ENCODE measurements around the gene ADAMTS2.

DNA sequence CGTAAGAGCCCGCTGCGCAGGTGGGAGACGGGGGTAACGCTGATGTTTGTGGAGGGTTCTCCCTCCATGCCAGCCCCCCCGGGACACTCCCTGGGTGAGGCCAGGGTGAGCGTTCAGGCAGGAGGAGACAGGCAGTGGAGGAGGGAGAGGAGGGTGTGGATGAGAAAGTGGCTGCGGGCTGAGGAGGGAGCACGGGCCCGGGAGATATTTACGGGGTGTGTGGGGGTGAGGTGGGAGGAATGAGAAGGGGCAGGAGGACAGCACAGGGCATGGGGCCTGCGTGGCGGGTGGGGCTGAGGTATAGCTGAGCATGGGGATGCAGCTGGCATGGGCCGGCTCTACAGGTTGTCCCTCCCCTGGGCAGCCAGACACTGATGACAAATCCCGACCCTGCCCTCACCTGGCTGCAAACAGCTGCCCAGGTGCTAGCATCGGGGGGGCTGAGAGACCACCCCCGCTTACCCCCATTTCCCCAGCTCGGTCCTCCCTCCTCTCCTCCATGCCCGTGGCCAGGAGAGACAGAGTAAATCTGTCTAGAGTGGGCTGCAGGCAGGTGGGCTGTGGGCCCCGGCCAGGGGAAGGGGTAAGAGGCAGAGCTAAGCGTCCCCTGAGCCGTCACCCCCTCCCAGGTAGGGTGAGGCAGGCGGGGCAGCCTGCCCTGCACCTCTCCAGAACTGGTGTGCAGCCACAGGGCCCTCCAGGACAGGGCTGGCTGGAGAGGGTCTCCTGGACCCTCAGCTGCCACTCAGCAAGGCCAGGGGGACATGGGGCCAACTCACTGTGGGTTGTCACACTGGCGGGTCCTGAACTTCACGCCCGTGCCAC is 205.9 kb downstream of the ADAMTS2 start:
- TF ChIP-seq, protein P1, sequence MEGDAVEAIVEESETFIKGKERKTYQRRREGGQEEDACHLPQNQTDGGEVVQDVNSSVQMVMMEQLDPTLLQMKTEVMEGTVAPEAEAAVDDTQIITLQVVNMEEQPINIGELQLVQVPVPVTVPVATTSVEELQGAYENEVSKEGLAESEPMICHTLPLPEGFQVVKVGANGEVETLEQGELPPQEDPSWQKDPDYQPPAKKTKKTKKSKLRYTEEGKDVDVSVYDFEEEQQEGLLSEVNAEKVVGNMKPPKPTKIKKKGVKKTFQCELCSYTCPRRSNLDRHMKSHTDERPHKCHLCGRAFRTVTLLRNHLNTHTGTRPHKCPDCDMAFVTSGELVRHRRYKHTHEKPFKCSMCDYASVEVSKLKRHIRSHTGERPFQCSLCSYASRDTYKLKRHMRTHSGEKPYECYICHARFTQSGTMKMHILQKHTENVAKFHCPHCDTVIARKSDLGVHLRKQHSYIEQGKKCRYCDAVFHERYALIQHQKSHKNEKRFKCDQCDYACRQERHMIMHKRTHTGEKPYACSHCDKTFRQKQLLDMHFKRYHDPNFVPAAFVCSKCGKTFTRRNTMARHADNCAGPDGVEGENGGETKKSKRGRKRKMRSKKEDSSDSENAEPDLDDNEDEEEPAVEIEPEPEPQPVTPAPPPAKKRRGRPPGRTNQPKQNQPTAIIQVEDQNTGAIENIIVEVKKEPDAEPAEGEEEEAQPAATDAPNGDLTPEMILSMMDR (IDR thresholded peaks at IDR 0.05 in 2 of 3, conservative IDR thresholded peaks at IDR 0.05 in 1 of 3; ENCODE audit: borderline replicate concordance in 1 of 3, insufficient read depth in 1 of 3, low read depth in 2 of 3, low read length in 2 of 3) = no peak
- TF ChIP-seq EZH2 (IDR thresholded peaks at IDR 0.05) = no peak

Measured in HCT116 (cell line).